ENCODE measurements around the gene ZNF253.
"Not testable (repeated sequence)": the region's sequence is repeated elsewhere in the genome, so short reads cannot be mapped to it uniquely, and the experiment has no call there.

- TF ChIP-seq CTCF, POLR2A (IDR thresholded peaks at IDR 0.05): not testable (repeated sequence)
Observed at GRCh38 chr19:19851740-19852139, 13.9 kb upstream of the ZNF253 start.

Measured in ovary (tissue), 3 donors.